ENCODE data around the gene TFPI. TPM values are rescaled to one million over a fixed set of nuclear protein-coding genes. Genes with fewer than 3 reads are reported as not detected.

The TFPI gene
- total and polyA plus RNA-seq, 7 donors = 2.3 to 83.1 (median 29.3) TPM

GRCh38 chr2:187483537-187483936 is 70.7 kb downstream of the TFPI start:
- TF ChIP-seq EP300 (IDR thresholded peaks at IDR 0.05) = no peak
- no peak for TF ChIP-seq CTCF (IDR thresholded peaks at IDR 0.05)
- no peak for TF ChIP-seq POLR2A (IDR thresholded peaks at IDR 0.05)
- TF ChIP-seq POLR2AphosphoS5 (IDR thresholded peaks at IDR 0.05) = no peak
- 33 to 40% methylated on average over 2 of the region's 2 CpGs for WGBS, 2 donors
- Histone ChIP-seq H3K27ac (no peak overlapping the region), H3K27me3 (no peaks in the 10 kb centered on the region), H3K4me3 (no peak overlapping the region), H3K36me3 (no peaks in the 10 kb centered on the region), H3K9me3 (no peaks in the 10 kb centered on the region), H3K4me1 (no peaks in the 10 kb centered on the region)
- DNase-seq = no peak
- intact Hi-C loops (cut with DNase I) = no loop called here

DNA sequence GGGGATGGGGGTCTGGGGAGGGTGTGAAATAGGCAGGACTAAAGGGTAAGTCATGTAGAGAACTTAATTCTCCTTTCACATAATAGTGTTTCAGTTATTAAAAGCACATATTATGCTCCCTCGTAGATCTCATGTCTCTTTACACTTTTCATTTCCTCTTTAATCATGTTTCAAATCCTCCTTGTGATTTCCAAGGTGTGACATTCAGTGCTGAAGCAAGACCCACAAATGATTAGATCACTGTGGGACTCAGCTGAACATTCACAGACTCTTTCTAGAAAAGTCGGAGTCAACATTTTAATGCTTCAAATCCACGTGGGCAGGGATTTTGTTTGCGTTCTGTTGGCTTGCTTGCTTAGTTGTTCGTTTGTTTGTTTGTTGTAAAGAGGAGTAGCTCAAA is 71.4 kb downstream of the TFPI start:
- WGBS, 2 donors = 65 to 71% methylated on average over 5 of the region's 5 CpGs
- Histone ChIP-seq H3K27ac (no peak overlapping the region), H3K4me3 (no peak overlapping the region), H3K36me3 (no peaks in the 10 kb centered on the region), H3K9me3 (no peaks in the 10 kb centered on the region), H3K27me3 (no peaks in the 10 kb centered on the region), H3K4me1 (no peaks in the 10 kb centered on the region)
- TF ChIP-seq POLR2AphosphoS5 (IDR thresholded peaks at IDR 0.05) (no peak), CTCF (IDR thresholded peaks at IDR 0.05) (no peak), POLR2A (IDR thresholded peaks at IDR 0.05) (no peak)
- intact Hi-C loops (cut with DNase I) = no loop called here
- DNase-seq = no peak

DNA sequence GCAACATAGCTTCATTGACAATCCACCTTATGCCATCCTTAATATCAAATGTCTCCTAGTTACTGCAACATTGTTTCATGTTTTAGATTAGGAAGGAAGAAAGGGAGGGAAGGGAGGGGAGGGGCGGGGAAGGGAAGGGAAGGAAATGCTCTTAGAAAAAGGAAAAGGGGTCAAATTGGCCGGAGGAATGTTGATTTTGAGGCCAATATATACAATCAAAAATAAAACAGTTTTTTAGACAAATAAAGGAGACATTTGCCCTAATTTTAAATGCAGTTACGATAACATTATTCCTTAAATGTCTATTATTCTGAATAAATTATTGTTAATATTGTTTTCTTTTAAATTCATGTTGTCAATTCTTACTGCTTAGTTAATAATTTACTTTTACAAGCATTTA is 72.7 kb downstream of the TFPI start:
- H3K27ac ChIP-seq = no peak overlapping the region
- DNase-seq = no peak
- H3K36me3 ChIP-seq = no peaks in the 10 kb centered on the region
- no peak for TF ChIP-seq CTCF (IDR thresholded peaks at IDR 0.05)
- TF ChIP-seq POLR2AphosphoS5 (IDR thresholded peaks at IDR 0.05) = no peak
- TF ChIP-seq EP300 (IDR thresholded peaks at IDR 0.05) = no peak
- no peak for TF ChIP-seq POLR2A (IDR thresholded peaks at IDR 0.05)
- H3K4me3 ChIP-seq = no peak overlapping the region
- intact Hi-C loops (cut with DNase I) = no loop called here
- H3K9me3 ChIP-seq = no peaks in the 10 kb centered on the region
- H3K27me3 ChIP-seq = no peaks in the 10 kb centered on the region
- 79 to 82% methylated on average over 3 of the region's 3 CpGs for WGBS, 2 donors
- H3K4me1 ChIP-seq = no peaks in the 10 kb centered on the region

DNA sequence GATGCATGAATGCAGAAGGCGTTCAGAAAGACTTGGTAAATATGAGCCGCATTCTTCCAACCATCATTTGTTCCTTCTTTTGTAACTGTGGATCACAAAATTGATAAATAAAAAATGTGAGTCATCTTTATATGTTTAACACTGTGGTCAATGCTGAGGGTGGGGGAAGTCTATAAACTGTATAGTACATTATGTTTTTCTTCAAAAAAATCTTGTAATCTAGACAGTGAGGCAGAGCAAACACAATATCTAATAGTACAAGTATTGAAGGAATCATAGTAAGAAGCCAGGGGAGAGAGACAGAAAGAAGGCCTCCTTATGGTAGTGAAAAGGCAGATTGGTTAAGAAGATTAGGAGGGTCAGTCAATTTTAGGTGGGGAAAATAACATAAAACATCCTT is 75.5 kb downstream of the TFPI start:
- Histone ChIP-seq H3K4me3 (no peak overlapping the region), H3K4me1 (no peaks in the 10 kb centered on the region), H3K36me3 (no peaks in the 10 kb centered on the region), H3K27ac (no peak overlapping the region), H3K27me3 (no peaks in the 10 kb centered on the region), H3K9me3 (no peaks in the 10 kb centered on the region)
- WGBS, 2 donors = 93 to 97% methylated on average over 2 of the region's 2 CpGs
- no peak for DNase-seq
- no peak for TF ChIP-seq CTCF (IDR thresholded peaks at IDR 0.05)
- no peak for TF ChIP-seq POLR2A (IDR thresholded peaks at IDR 0.05)
- TF ChIP-seq POLR2AphosphoS5 (IDR thresholded peaks at IDR 0.05) = no peak
- no peak for TF ChIP-seq EP300 (IDR thresholded peaks at IDR 0.05)
- intact Hi-C loops (cut with DNase I) = no loop called here

GRCh38 chr2:187477051-187477450 is 77.2 kb downstream of the TFPI start:
- Histone ChIP-seq H3K27ac (no peak overlapping the region), H3K36me3 (no peaks in the 10 kb centered on the region), H3K27me3 (no peaks in the 10 kb centered on the region), H3K9me3 (no peaks in the 10 kb centered on the region), H3K4me1 (no peaks in the 10 kb centered on the region), H3K4me3 (no peak overlapping the region)
- no peak for DNase-seq
- intact Hi-C loops (cut with DNase I) = no loop called here
- TF ChIP-seq POLR2A (IDR thresholded peaks at IDR 0.05) (no peak), POLR2AphosphoS5 (IDR thresholded peaks at IDR 0.05) (no peak), EP300 (IDR thresholded peaks at IDR 0.05) (no peak), CTCF (IDR thresholded peaks at IDR 0.05) (no peak)
